Measurements from ENCODE around the gene BMP2.

The BMP2 gene

GRCh38 chr20:6792789-6793188 lies 25.3 kb downstream of the BMP2 start:
- Mint-ChIP-seq H3K27me3 (peaks cover 4% of the 10 kb centered on the region), H3K4me3 (no peak overlapping the region), H3K27ac (no peak overlapping the region), H3K36me3 (no peaks in the 10 kb centered on the region), H3K9me3 (ENCODE audit: low read depth) (peaks cover 10% of the 10 kb centered on the region), H3K4me1 (ENCODE audit: low read depth) (no peaks in the 10 kb centered on the region)

GRCh38 chr20:6802227-6802626 lies 34.7 kb downstream of the BMP2 start:
- Mint-ChIP-seq H3K4me1 (ENCODE audit: low read depth) (no peaks in the 10 kb centered on the region), H3K9me3 (ENCODE audit: low read depth) (peaks cover 17% of the 10 kb centered on the region), H3K36me3 (no peaks in the 10 kb centered on the region), H3K4me3 (no peak overlapping the region), H3K27me3 (no peaks in the 10 kb centered on the region), H3K27ac (no peak overlapping the region)

GRCh38 chr20:6806275-6806674 lies 38.8 kb downstream of the BMP2 start:
- H3K4me3 Mint-ChIP-seq = no peak overlapping the region
- H3K27me3 Mint-ChIP-seq = no peaks in the 10 kb centered on the region

GRCh38 chr20:6811262-6812035 lies 44.0 kb downstream of the BMP2 start:
- Mint-ChIP-seq H3K27me3 (peaks cover 2% of the 10 kb centered on the region), H3K4me3 (no peak overlapping the region), H3K36me3 (no peaks in the 10 kb centered on the region), H3K4me1 (ENCODE audit: low read depth) (no peaks in the 10 kb centered on the region), H3K9me3 (ENCODE audit: low read depth) (peaks cover under 1% of the 10 kb centered on the region), H3K27ac (no peak overlapping the region)

More at GRCh38 chr20:6806275-6806674, 38.8 kb downstream of the BMP2 start:
- Mint-ChIP-seq H3K9me3 (ENCODE audit: low read depth) (peaks cover 11% of the 10 kb centered on the region), H3K27ac (no peak overlapping the region), H3K4me1 (ENCODE audit: low read depth) (no peaks in the 10 kb centered on the region), H3K36me3 (no peaks in the 10 kb centered on the region)

- Mint-ChIP-seq H3K9me3 (ENCODE audit: low read depth) (no peaks in the 10 kb centered on the region), H3K4me3 (no peak overlapping the region), H3K27ac (no peak overlapping the region), H3K36me3 (no peaks in the 10 kb centered on the region), H3K27me3 (peaks cover 2% of the 10 kb centered on the region), H3K4me1 (ENCODE audit: low read depth) (no peaks in the 10 kb centered on the region)
Measured at GRCh38 chr20:6812530-6812929, 45.0 kb downstream of the BMP2 start.

GRCh38 chr20:6814945-6815344 lies 47.5 kb downstream of the BMP2 start:
- H3K36me3 Mint-ChIP-seq = no peaks in the 10 kb centered on the region
- H3K9me3 Mint-ChIP-seq (ENCODE audit: low read depth) = no peaks in the 10 kb centered on the region
- no peak overlapping the region for H3K27ac Mint-ChIP-seq

GRCh38 chr20:6818033-6818808 lies 50.7 kb downstream of the BMP2 start:
- Mint-ChIP-seq H3K36me3 (no peaks in the 10 kb centered on the region), H3K27me3 (peaks cover 2% of the 10 kb centered on the region), H3K9me3 (ENCODE audit: low read depth) (no peaks in the 10 kb centered on the region)

More at GRCh38 chr20:6814945-6815344, 47.5 kb downstream of the BMP2 start:
- peaks cover 2% of the 10 kb centered on the region for H3K27me3 Mint-ChIP-seq
- no peak overlapping the region for H3K4me3 Mint-ChIP-seq
- no peaks in the 10 kb centered on the region for H3K4me1 Mint-ChIP-seq (ENCODE audit: low read depth)

GRCh38 chr20:6819599-6819998 lies 52.1 kb downstream of the BMP2 start:
- Mint-ChIP-seq H3K36me3 (no peaks in the 10 kb centered on the region), H3K4me1 (ENCODE audit: low read depth) (no peaks in the 10 kb centered on the region), H3K9me3 (ENCODE audit: low read depth) (no peaks in the 10 kb centered on the region), H3K27me3 (peaks cover under 1% of the 10 kb centered on the region), H3K27ac (no peak overlapping the region), H3K4me3 (no peak overlapping the region)

More at GRCh38 chr20:6818033-6818808, 50.7 kb downstream of the BMP2 start:
- H3K4me3 Mint-ChIP-seq = no peak overlapping the region
- H3K27ac Mint-ChIP-seq = no peak overlapping the region
- no peaks in the 10 kb centered on the region for H3K4me1 Mint-ChIP-seq (ENCODE audit: low read depth)

GRCh38 chr20:6824401-6824800 lies 56.9 kb downstream of the BMP2 start:
- H3K4me3 Mint-ChIP-seq = no peak overlapping the region
- H3K27me3 Mint-ChIP-seq = no peaks in the 10 kb centered on the region
- H3K9me3 Mint-ChIP-seq (ENCODE audit: low read depth) = no peaks in the 10 kb centered on the region
- no peaks in the 10 kb centered on the region for H3K4me1 Mint-ChIP-seq (ENCODE audit: low read depth)
- H3K27ac Mint-ChIP-seq = no peak overlapping the region
- H3K36me3 Mint-ChIP-seq = no peaks in the 10 kb centered on the region

GRCh38 chr20:6827472-6827871 lies 60.0 kb downstream of the BMP2 start:
- Mint-ChIP-seq H3K4me1 (ENCODE audit: low read depth) (no peaks in the 10 kb centered on the region), H3K9me3 (ENCODE audit: low read depth) (no peaks in the 10 kb centered on the region), H3K27me3 (no peaks in the 10 kb centered on the region), H3K4me3 (no peak overlapping the region), H3K36me3 (no peaks in the 10 kb centered on the region), H3K27ac (no peak overlapping the region)

- H3K4me3 Mint-ChIP-seq = no peak overlapping the region
- no peaks in the 10 kb centered on the region for H3K9me3 Mint-ChIP-seq (ENCODE audit: low read depth)
- no peak overlapping the region for H3K27ac Mint-ChIP-seq
- no peaks in the 10 kb centered on the region for H3K4me1 Mint-ChIP-seq (ENCODE audit: low read depth)
- no peaks in the 10 kb centered on the region for H3K27me3 Mint-ChIP-seq
- H3K36me3 Mint-ChIP-seq = no peaks in the 10 kb centered on the region
Measured at GRCh38 chr20:6828794-6829423, 61.4 kb downstream of the BMP2 start.

GRCh38 chr20:6829510-6830116 lies 62.1 kb downstream of the BMP2 start:
- H3K27me3 Mint-ChIP-seq = no peaks in the 10 kb centered on the region
- H3K27ac Mint-ChIP-seq = no peak overlapping the region
- no peaks in the 10 kb centered on the region for H3K9me3 Mint-ChIP-seq (ENCODE audit: low read depth)
- H3K4me3 Mint-ChIP-seq = no peak overlapping the region
- H3K4me1 Mint-ChIP-seq (ENCODE audit: low read depth) = no peaks in the 10 kb centered on the region
- no peaks in the 10 kb centered on the region for H3K36me3 Mint-ChIP-seq

Data from activated naive CD8-positive, alpha-beta T cell (primary cell).